Activated CD8-positive, alpha-beta memory T cell treated with anti-CD3 and anti-CD28 coated beads for 4 hours (primary cell): ENCODE measurements around the gene CKAP4.

Experiments used
- DNase-seq, 2 donors: peaks; one replicate each; pipeline ENCODE4 v3.0.0-alpha.2; 2020; ENCODE audit warnings: low read depth in 2 of 2

The CKAP4 gene

GRCh38 chr12:106197906-106198623, 49.8 kb downstream of the CKAP4 start:
- no peak for DNase-seq

- no peak for DNase-seq
Measured at GRCh38 chr12:106195621-106196027, 52.2 kb downstream of the CKAP4 start.

DNA sequence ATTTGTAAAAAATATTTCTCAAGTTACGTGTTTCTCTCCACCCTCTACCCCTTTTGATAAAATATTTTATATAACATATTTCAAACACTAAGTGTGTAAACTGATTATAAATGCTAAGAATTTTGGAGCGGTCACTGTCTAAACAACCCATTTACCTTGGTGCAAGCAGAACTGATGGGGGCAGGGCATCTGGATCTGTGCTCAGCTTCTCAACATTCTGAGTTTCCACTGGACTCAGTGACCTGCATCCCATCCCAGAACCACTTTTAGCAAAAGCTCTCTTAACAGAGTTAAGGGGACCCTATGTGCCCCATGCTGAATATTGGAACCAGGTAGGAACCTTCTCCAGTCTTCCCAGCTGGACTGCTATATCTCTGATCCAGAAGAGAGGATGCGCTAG, 53.5 kb downstream of the CKAP4 start:
- no peak for DNase-seq

DNA sequence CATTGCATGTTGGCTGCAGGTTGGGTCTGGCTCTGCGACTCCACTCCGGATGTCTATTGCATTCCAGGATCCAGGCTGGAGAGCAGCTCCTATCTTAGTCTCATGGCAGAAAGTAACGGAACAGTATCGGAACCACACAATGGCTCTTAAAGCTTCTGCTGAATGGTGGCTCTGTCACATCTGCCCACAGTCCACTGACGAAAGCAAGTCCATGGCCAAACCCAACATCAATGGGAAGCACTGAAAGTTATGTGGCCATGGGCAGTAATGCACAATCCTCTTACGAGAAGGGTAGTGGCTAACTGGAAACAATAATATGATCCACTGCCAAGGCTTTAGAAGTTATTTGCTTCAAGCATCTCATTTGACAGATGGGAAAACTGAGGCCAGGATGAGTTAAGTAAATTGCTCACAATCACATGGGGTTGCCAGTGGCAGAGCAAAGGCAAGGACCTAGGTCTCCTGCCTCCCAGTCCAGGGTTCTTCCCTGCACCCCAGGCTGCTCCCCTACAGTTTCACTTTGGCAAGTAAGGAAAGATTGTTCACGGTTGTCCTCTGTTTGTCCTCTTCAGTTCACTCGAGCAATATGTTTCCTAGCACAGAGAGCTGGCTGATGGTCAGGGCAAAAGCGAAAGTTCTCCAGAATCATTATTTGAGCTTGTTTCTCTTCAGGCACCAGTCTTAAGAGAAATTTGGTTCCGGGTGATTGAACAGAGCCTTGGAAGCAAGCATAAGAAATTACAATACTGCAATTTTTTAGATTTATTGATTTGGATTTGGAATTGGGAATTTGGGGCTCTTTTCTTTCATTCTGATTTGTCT, 54.2 kb downstream of the CKAP4 start:
- DNase-seq, result no peak

GRCh38 chr12:106192659-106193393, 55.0 kb downstream of the CKAP4 start:
- DNase-seq, result no peak

- DNase-seq, result no peak
Measured at GRCh38 chr12:106190581-106190980, 57.2 kb downstream of the CKAP4 start.

- no peak for DNase-seq
Measured at GRCh38 chr12:106189341-106189740, 58.5 kb downstream of the CKAP4 start.

GRCh38 chr12:106188256-106188655, 59.6 kb downstream of the CKAP4 start:
- no peak for DNase-seq
